Parathyroid adenoma (tissue), 2 donors: ENCODE measurements around the gene FRAT2.
A peak's percentile ranks its signal among the peaks of the same experiment; 100 is the strongest.
"Not testable (repeated sequence)": the region's sequence is repeated elsewhere in the genome, so short reads cannot be mapped to it uniquely, and the experiment has no call there.

Source experiments
- H2AFZ ChIP-seq: fragments of 300-600 bp; sonication (generic); one replicate; pipeline ENCODE4 v1.7.0; 2017; ENCODE audit warnings: antibody characterized with exemption, mild to moderate bottlenecking
- H3K27ac ChIP-seq: fragments of 300-600 bp; sonication (generic); one replicate; pipeline ENCODE4 v1.7.0; 2017
- H3K27me3 ChIP-seq: fragments of 300-600 bp; sonication (generic); one replicate; pipeline ENCODE4 v1.7.0; 2017; ENCODE audit warnings: low read length; ENCODE audit not compliant: control insufficient read depth, insufficient read depth
- H3K36me3 ChIP-seq: fragments of 300-600 bp; sonication (generic); one replicate; pipeline ENCODE4 v1.7.0; 2017; ENCODE audit warnings: low read length; ENCODE audit not compliant: control insufficient read depth, insufficient read depth
- H3K4me1 ChIP-seq: fragments of 300-600 bp; sonication (generic); one replicate; pipeline ENCODE4 v1.7.0; 2017; ENCODE audit warnings: control low read depth
- H3K4me2 ChIP-seq: fragments of 300-600 bp; sonication (generic); one replicate; pipeline ENCODE4 v1.7.0; 2017; ENCODE audit warnings: low read length
- H3K4me3 ChIP-seq: fragments of 300-600 bp; sonication (generic); one replicate; pipeline ENCODE4 v1.7.0; 2017; ENCODE audit warnings: low read depth, low read length
- H3K79me2 ChIP-seq: fragments of 300-600 bp; sonication (generic); one replicate; pipeline ENCODE4 v1.7.0; 2017; ENCODE audit warnings: control low read depth
- H3K9ac ChIP-seq: fragments of 300-600 bp; sonication (generic); one replicate; pipeline ENCODE4 v1.7.0; 2017; ENCODE audit warnings: mild to moderate bottlenecking
- H3K9me3 ChIP-seq: fragments of 300-600 bp; sonication (generic); one replicate; pipeline ENCODE4 v1.7.0; 2017; ENCODE audit warnings: low read length; ENCODE audit not compliant: control insufficient read depth
- TF ChIP-seq, protein P1 (sequence below): fragments of 300-600 bp; sonication (generic); IDR thresholded peaks from one replicate; pipeline ENCODE4 v1.7.0; 2017; ENCODE audit warnings: antibody characterized with exemption, mild to moderate bottlenecking
- donor health status: primary hyperparathyroidism.

FRAT2 gene

DNA sequence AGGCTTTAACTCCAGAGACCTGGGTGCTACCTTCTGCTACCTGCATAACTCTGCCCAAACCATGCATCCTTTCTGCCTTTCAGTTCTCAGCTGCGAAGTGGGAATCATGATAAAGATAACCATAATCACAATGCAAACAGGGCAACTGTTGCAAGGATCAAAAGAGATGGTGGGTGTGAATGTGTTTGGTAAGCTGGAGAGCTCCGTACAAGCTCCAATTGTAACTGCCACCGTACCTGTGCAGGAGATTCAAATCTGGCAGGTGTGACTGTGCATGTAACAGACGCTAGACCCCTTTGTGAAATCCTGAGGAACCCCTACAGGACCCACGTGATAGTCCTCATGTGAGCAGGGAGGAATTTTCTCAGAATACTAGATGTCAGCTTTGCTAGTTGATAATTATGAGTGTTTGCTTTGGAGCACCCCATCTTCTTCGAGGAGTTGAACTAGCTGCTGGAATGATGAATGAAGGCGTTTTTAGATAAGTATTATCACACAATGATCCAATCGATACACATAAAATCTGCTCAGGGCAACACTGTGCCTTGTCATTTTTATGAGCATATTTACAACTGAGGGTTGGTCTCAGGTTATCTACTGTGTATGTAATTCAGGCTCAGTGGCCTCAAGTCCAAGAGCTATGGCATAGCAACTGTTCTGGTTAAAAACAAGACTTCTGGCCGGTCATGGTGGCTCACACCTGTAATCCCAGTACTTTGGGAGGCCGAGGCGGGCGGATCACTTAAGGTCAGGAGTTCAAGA, 15.4 kb upstream of the FRAT2 start:
- TF ChIP-seq, protein P1, sequence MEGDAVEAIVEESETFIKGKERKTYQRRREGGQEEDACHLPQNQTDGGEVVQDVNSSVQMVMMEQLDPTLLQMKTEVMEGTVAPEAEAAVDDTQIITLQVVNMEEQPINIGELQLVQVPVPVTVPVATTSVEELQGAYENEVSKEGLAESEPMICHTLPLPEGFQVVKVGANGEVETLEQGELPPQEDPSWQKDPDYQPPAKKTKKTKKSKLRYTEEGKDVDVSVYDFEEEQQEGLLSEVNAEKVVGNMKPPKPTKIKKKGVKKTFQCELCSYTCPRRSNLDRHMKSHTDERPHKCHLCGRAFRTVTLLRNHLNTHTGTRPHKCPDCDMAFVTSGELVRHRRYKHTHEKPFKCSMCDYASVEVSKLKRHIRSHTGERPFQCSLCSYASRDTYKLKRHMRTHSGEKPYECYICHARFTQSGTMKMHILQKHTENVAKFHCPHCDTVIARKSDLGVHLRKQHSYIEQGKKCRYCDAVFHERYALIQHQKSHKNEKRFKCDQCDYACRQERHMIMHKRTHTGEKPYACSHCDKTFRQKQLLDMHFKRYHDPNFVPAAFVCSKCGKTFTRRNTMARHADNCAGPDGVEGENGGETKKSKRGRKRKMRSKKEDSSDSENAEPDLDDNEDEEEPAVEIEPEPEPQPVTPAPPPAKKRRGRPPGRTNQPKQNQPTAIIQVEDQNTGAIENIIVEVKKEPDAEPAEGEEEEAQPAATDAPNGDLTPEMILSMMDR, result no peak
- no peak overlapping the region for H3K9ac ChIP-seq
- no peak overlapping the region for H3K27ac ChIP-seq
- no peaks in the 10 kb centered on the region for H3K9me3 ChIP-seq
- H3K79me2 ChIP-seq, result no peaks in the 10 kb centered on the region
- no peak overlapping the region for H2AFZ ChIP-seq
- H3K27me3 ChIP-seq, result no peaks in the 10 kb centered on the region
- H3K4me3 ChIP-seq, result no peak overlapping the region
- no peaks in the 10 kb centered on the region for H3K4me1 ChIP-seq
- H3K36me3 ChIP-seq, result no peaks in the 10 kb centered on the region
- no peak overlapping the region for H3K4me2 ChIP-seq

DNA sequence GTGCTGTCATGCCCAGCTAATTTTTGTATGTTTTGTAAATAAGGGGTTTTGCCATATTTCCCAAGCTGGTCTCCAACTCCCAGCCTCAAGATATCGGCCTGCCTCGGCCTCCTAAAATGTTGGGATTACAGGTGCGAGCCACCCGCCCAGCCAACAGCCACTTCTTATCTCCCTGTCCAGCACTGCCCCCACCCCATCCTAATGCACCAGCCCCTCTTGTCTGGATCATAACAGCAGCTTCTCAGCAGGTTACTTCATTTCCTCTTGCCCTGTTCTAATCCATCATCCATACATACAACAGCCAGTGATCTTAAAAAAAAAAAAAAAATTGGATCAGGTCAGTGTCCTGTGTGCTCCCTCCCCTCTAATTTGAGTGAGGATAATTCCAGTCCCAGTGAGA, 12.8 kb upstream of the FRAT2 start:
- TF ChIP-seq, protein P1, result no peak
- no peak overlapping the region for H3K9ac ChIP-seq
- no peaks in the 10 kb centered on the region for H3K27me3 ChIP-seq
- H3K4me2 ChIP-seq, result no peak overlapping the region
- H3K4me3 ChIP-seq, result no peak overlapping the region
- H3K27ac ChIP-seq, result no peak overlapping the region
- H3K36me3 ChIP-seq, result no peaks in the 10 kb centered on the region
- H3K4me1 ChIP-seq, result no peaks in the 10 kb centered on the region
- no peaks in the 10 kb centered on the region for H3K79me2 ChIP-seq
- no peak overlapping the region for H2AFZ ChIP-seq
- H3K9me3 ChIP-seq, result no peaks in the 10 kb centered on the region

DNA sequence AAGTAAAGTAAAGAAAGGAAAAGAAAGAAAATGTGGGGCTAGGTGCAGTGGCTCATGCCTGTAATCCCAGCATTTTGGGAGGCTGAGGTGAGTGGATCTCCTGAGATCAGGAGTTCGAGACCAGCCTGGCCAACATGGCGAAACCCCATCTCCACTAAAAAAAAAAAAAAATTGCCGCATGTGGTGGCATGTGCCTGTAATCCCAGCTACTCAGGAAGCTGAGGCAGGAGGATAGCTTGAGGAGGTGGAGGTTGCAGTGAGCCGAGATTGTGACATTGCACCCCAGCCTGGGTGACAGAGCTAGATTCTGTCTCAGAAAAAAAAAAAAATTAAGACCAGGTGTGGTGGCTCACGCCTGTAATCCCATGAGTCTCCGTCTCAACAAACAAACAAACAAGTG, 9.1 kb upstream of the FRAT2 start:
- not testable (repeated sequence) for H3K4me3 ChIP-seq, H3K36me3 ChIP-seq, H3K27me3 ChIP-seq, H3K9me3 ChIP-seq, H2AFZ ChIP-seq, H3K4me2 ChIP-seq, H3K27ac ChIP-seq, H3K79me2 ChIP-seq, H3K4me1 ChIP-seq, H3K9ac ChIP-seq

DNA sequence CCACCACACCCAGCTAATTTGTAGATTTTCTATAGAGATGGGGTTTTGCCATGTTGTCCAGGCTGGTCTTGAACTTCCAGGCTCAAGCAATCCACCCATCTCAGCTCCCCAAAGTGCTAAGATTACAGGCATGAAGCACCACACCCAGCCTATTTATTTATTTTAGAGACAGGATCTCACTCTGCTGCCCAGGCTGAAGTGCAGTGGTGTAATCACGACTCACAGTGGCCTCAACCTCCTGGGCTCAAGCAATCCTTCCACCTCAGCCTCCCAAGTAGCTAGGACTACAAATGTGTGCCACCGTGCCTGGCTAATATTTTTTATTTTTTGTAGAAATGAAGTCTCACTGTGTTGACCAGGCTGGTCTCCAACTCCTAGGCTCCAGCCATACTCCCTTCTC, 6.9 kb upstream of the FRAT2 start:
- Histone ChIP-seq H3K36me3 (no peaks in the 10 kb centered on the region), H3K4me1 (peaks cover 2% of the 10 kb centered on the region), H3K27ac (no peak overlapping the region), H3K79me2 (no peaks in the 10 kb centered on the region), H3K27me3 (no peaks in the 10 kb centered on the region), H2AFZ (no peak overlapping the region), H3K4me2 (no peak overlapping the region), H3K4me3 (no peak overlapping the region), H3K9me3 (no peaks in the 10 kb centered on the region), H3K9ac (no peak overlapping the region)
- TF ChIP-seq, protein P1, result no peak

DNA sequence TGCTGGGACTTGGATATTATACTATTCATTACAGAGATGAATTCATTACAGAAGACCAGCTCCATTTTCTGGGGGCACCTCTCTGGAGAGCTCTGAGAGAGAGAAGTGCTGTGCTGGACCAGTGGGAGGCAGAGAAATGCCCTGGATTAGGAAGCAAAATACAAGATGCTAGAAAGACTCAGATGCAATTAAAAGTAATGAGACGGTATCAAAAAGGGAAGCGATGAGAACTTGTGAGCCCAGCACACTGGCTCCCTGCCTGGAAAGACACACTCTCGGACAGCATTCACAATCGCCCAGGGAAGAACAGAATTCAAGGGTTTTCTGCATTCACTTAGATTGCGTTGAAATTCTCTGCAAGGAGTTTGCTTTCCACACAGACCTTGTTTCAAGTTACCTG, 3.5 kb upstream of the FRAT2 start:
- no peaks in the 10 kb centered on the region for H3K36me3 ChIP-seq
- H3K9ac ChIP-seq, result no peak overlapping the region
- H3K27ac ChIP-seq, result peak overlapping the region; percentile 55
- H3K27me3 ChIP-seq, result no peaks in the 10 kb centered on the region
- TF ChIP-seq, protein P1, result no peak
- peaks cover 6% of the 10 kb centered on the region for H3K79me2 ChIP-seq
- H3K4me2 ChIP-seq, result no peak overlapping the region
- H3K4me3 ChIP-seq, result no peak overlapping the region
- H3K9me3 ChIP-seq, result no peaks in the 10 kb centered on the region
- H2AFZ ChIP-seq, result peak overlapping the region; percentile 83
- peaks cover 13% of the 10 kb centered on the region for H3K4me1 ChIP-seq
